Measurements from ENCODE around the gene OR4D1. TPM values are rescaled to one million over a fixed set of nuclear protein-coding genes. Genes with fewer than 3 reads are reported as not detected.

OR4D1 gene
- total and polyA plus RNA-seq, 2 of the 8 experiments (the other 6 are each of a cell fraction or from before 2014, with no cell fraction given): 0.32 to 0.39 TPM

GRCh38 chr17:58121925-58122324, 26.3 kb upstream of the OR4D1 start (continued):
- no peak for TF ChIP-seq EZH2 (IDR thresholded peaks at IDR 0.05; ENCODE audit: low read depth, low read length, severe bottlenecking)
- TF ChIP-seq RAD21 (IDR thresholded peaks at IDR 0.05 in 1 of 2, conservative IDR thresholded peaks at IDR 0.05 in 1 of 2; ENCODE audit: low read depth in 2 of 2, low read length in 2 of 2): peak; percentile 71 to 80
- no peak for TF ChIP-seq SIRT6 (IDR thresholded peaks at IDR 0.05; ENCODE audit: low read length)
- no peak for TF ChIP-seq USF2 (IDR thresholded peaks at IDR 0.05; ENCODE audit: low read length)
- no peak for TF ChIP-seq RFX5 (IDR thresholded peaks at IDR 0.05; ENCODE audit: borderline replicate concordance, low read depth, low read length)
- TF ChIP-seq SIN3A (conservative IDR thresholded peaks at IDR 0.05 in 1 of 2, IDR thresholded peaks at IDR 0.05 in 1 of 2; ENCODE audit: low read depth in 1 of 2, low read length in 2 of 2): peak; percentile 29 to 87; a peak in 1 of 4 replicates
- TF ChIP-seq SRF (IDR thresholded peaks at IDR 0.05; ENCODE audit: low read depth, low read length): no peak
- no peak for TF ChIP-seq TAF7 (optimal IDR thresholded peaks at IDR 0.05; ENCODE audit: borderline replicate concordance, low read depth, low read length)
- TF ChIP-seq SIX5 (IDR thresholded peaks at IDR 0.05; ENCODE audit: low read depth, low read length): no peak
- no peak for TF ChIP-seq KDM4A (IDR thresholded peaks at IDR 0.05; ENCODE audit: low read depth, low read length, severe bottlenecking)
- TF ChIP-seq BRCA1 (IDR thresholded peaks at IDR 0.05; ENCODE audit: low read depth, low read length): no peak
- no peak for TF ChIP-seq SP4 (IDR thresholded peaks at IDR 0.05; ENCODE audit: low read length)
- no peak for TF ChIP-seq JUN (IDR thresholded peaks at IDR 0.05; ENCODE audit: low read depth, low read length)
- TF ChIP-seq JUND (IDR thresholded peaks at IDR 0.05; ENCODE audit: low read length): no peak
- TF ChIP-seq TCF12 (IDR thresholded peaks at IDR 0.05; ENCODE audit: low read depth, low read length): no peak
- peak; percentile 3 to 95 (median 57) for TF ChIP-seq CTCF (IDR thresholded peaks at IDR 0.05; ENCODE audit: control extremely low read depth in 1 of 3, insufficient read depth in 1 of 3, low read depth in 1 of 3, low read length in 3 of 3)
- TF ChIP-seq KDM1A (IDR thresholded peaks at IDR 0.05; ENCODE audit: borderline replicate concordance, low read length): no peak

Measured in H1 (cell line).